Brain microvascular endothelial cell (primary cell): ENCODE measurements around the gene CARF.
"Not testable (repeated sequence)": the region's sequence is repeated elsewhere in the genome, so short reads cannot be mapped to it uniquely, and the experiment has no call there.

ENCODE experiments used
- DNase-seq: peaks from one replicate; pipeline ENCODE4 v3.0.0-alpha.2; 2020
- H3K27ac ChIP-seq: fragments of 250-450 bp; sonication (Bioruptor Pico); 2 replicates; pipeline ENCODE4 v1.5.1; 2020; ENCODE audit warnings: mild to moderate bottlenecking, moderate library complexity
- H3K27me3 ChIP-seq: fragments of 250-450 bp; sonication (Bioruptor Pico); replicated peaks from 2 replicates; pipeline ENCODE4 v1.5.1; 2020; ENCODE audit warnings: mild to moderate bottlenecking
- H3K36me3 ChIP-seq: fragments of 250-450 bp; sonication (Bioruptor Pico); replicated peaks from 2 replicates; pipeline ENCODE4 v1.5.1; 2020; ENCODE audit warnings: mild to moderate bottlenecking
- H3K4me3 ChIP-seq: 2 replicates; pipeline ENCODE4 v1.5.1; 2011; ENCODE audit warnings: low read depth, mild to moderate bottlenecking, control low read depth, low read length, moderate library complexity
- in situ Hi-C: cut with HindIII; loops from 2 replicates; pipeline ENCODE4 v1.10.0; 2017; ENCODE audit warnings: low sequenced_read_pairs, low pct_ligation_motif_present
- TF ChIP-seq, protein P1 (sequence below): IDR thresholded peaks from 2 replicates; pipeline ENCODE4 v1.5.1; 2011; ENCODE audit warnings: low read depth, mild to moderate bottlenecking, moderate library complexity, low read length, control low read depth, inconsistent platforms; ENCODE audit errors: missing control alignments

CARF gene

DNA sequence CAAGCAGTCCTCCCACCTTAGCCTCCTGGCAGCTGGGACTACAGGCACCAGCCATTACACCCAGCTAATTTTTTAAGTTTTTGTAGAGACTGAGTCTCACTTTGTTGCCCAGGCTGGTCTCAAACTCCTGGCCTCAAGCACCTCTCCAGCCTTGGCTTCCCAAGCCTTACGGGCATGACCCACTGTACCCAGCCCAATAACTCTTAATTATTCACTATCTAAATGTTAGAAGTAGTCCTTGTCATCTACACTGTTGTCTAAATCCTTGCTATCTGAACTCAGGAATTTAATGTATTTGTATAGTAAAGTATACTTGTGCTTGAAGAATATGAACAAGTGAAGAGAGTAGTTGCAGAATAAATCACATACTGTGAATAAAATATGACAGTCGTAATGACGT is 64.7 kb downstream of the CARF start:
- Histone ChIP-seq H3K4me3 (no peak overlapping the region), H3K36me3 (no peaks in the 10 kb centered on the region), H3K27ac (no peak overlapping the region), H3K27me3 (no peaks in the 10 kb centered on the region)
- DNase-seq: no peak
- TF ChIP-seq, protein P1, sequence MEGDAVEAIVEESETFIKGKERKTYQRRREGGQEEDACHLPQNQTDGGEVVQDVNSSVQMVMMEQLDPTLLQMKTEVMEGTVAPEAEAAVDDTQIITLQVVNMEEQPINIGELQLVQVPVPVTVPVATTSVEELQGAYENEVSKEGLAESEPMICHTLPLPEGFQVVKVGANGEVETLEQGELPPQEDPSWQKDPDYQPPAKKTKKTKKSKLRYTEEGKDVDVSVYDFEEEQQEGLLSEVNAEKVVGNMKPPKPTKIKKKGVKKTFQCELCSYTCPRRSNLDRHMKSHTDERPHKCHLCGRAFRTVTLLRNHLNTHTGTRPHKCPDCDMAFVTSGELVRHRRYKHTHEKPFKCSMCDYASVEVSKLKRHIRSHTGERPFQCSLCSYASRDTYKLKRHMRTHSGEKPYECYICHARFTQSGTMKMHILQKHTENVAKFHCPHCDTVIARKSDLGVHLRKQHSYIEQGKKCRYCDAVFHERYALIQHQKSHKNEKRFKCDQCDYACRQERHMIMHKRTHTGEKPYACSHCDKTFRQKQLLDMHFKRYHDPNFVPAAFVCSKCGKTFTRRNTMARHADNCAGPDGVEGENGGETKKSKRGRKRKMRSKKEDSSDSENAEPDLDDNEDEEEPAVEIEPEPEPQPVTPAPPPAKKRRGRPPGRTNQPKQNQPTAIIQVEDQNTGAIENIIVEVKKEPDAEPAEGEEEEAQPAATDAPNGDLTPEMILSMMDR: no peak
- in situ Hi-C loops: no loop called here

DNA sequence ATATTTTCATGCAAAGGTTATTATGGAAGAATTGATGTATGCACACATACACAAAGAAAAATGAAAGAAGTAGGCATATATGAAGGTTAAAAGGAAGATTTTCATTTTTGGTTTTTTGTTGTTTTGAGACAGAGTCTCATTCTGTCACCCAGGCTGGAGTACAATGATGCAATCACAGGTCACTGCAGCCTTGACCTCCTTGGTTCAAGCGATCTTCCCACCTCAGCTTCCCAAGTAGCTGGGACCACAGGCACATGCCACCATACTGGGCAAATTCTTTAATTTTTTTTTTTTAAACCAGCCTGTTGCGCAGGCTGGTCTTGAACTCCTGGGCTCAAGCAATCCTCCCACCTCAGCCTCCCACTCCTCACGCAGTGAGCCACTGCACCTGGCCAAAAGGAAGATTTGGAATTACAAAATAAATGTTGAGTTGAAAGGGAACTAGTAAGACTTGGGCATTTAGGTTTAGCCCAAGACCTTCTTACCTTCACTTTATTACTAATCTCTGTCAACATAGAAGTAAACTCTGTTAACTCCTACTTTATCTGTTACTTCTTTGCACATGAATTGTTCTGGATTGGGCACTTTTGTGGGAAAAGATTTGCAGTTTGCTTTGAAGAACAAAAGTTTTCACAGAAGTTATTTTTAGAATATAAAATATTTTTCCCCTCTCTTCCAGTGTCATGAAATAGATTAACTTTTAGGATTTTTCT is 70.9 kb downstream of the CARF start:
- H3K4me3 ChIP-seq: no peak overlapping the region
- no peaks in the 10 kb centered on the region for H3K27me3 ChIP-seq
- H3K27ac ChIP-seq: no peak overlapping the region
- DNase-seq: no peak
- in situ Hi-C loops: no loop called here
- H3K36me3 ChIP-seq: no peaks in the 10 kb centered on the region
- TF ChIP-seq, protein P1: no peak

DNA sequence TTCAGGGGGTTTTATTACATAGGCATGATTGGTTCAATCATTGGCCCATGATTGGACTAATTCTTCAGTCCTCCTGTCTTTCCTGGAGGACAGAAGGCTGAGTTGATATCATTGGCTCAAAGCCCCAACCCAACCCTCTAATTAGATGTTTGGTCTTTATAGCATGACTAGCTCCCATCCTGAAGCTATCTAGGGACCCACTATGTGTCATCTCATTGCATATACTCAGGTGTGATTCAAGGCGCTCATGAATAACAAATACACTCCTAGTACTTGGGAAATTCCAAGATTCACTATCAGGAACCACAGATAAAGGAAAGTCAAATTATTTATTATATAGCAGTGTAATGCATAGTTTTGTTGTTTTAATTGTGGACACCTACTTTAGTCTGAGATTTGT is 77.7 kb downstream of the CARF start:
- Histone ChIP-seq H3K4me3 (no peak overlapping the region), H3K27ac (no peak overlapping the region), H3K36me3 (no peaks in the 10 kb centered on the region), H3K27me3 (no peaks in the 10 kb centered on the region)
- in situ Hi-C loops: no loop called here
- no peak for DNase-seq
- TF ChIP-seq, protein P1: no peak

DNA sequence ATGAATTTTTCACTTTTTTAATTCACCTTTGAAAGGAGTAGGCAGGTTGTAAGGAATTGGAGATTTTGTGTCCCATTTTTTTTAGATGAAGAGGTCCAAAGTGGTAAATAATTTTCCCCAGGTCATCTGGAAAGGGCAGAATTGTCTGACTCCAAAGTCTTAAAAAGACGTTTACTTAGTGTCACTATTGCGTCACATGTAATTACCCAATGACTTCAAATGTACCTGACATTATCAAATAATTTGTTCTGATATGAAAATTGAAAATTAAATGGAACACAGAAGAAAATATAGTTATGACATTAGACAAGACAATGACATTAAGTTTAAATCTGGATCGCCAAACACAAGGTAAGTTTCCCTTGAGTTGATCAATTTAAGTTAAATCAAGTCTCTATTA is 78.4 kb downstream of the CARF start:
- Histone ChIP-seq H3K27me3 (no peaks in the 10 kb centered on the region), H3K27ac (no peak overlapping the region), H3K36me3 (no peaks in the 10 kb centered on the region), H3K4me3 (no peak overlapping the region)
- DNase-seq: no peak
- TF ChIP-seq, protein P1: no peak
- in situ Hi-C loops: no loop called here

DNA sequence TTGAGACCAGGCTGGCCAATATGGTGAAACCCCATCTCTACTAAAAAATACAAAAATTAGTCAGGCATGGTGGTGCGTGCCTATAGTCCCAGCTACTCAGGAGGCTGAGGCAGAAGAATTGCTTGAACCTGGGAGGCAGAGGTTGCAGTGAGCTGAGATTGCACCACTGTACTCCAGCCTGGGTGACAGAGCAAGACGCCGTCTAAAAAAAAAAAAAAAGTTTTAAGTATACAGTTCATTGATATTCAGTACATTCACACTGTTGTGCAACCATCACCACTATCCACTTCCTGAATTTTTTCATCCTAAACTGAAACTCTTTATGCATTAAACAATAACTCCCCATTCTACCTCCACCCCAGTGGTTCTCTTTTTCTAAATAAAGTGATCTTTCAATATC is 85.0 kb downstream of the CARF start:
- in situ Hi-C loops, H3K4me3 ChIP-seq, H3K27ac ChIP-seq, DNase-seq, H3K36me3 ChIP-seq, H3K27me3 ChIP-seq: not testable (repeated sequence)

DNA sequence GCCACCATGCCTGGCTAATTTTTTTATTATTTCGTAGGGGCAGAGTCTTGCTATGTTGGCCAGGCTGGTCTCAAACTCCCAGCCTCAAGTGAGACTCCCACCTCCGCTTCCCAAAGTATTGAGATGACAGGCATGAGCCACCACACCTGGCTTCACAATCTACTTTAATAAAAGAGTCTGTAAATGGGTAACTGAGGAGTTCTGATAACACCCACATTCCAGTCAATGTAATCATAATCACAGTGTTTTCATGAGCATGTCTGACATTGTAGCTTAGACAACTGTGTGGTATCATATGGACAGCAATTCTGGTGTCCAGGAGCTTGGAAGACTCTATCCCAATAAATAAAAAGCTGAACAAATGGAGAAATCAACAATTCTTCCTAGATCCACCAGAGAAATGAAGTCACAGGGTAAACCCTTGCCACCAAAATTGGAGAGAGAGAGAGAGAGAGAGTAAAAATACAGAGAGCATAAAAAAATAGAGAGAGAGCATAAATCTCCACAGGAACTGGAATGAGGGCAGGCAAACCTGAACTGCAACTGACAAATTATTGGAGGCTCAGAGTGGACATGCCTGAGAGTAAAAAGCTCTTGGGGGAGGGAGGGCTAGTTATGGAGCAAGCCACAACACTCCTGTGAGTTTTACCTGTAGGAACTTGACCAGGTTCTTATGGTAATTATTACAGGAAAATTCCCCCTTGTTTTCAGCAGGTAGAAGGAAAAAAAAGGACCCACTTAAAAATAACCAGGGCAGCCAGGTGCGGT is 90.2 kb downstream of the CARF start:
- H3K27ac ChIP-seq: no peak overlapping the region
- no peaks in the 10 kb centered on the region for H3K36me3 ChIP-seq
- no peak for DNase-seq
- no peak overlapping the region for H3K4me3 ChIP-seq
- H3K27me3 ChIP-seq: no peaks in the 10 kb centered on the region
- TF ChIP-seq, protein P1: no peak
- in situ Hi-C loops: no loop called here
